ENCODE measurements around the gene CLEC20A.

CLEC20A gene

DNA sequence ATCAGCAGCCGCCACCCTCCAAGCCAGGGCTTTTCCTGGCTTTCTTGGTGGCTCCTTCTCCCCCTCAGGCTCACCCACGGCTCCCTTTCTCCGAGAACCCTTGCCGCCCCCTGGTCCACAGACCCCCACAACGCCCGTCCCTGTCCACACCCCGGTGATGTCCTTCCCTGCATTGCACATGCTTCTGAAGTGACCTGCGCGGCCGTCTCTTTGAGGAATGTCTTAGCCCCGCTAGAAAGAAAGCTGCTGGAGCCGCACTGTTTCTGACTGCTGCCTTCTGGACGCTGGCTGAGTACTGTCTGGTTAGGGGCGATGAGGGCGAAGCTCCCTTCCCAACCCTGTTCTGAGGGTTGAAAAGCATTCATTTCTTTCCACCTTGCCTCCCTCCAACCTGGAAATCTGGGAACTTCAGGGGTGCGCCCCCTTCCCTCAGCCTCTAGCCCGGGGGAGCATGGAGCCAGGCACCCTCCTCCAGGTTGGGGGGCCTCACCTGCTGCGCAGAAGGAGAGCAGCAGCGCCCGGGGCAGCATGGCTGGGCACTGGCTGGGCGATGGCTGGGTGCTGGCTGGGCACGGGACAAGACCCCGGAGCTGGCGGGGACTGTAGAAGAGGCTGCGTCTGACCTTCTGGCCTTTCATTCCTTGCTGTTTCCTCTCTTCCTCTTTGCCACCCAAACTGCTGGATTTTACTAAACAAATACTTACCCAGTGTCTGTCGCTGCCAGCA lies at the start of gene CLEC20A:
CLEC20A (minus strand) TSS at position 555 of the 726 bp plus-strand sequence; CDS start at position 530, 25 bp downstream.
- no peak within 1 kb of the TSS for H3K4me3 ChIP-seq (ENCODE audit: low read depth, low read length)
- no peak for TF ChIP-seq CTCF (IDR thresholded peaks at IDR 0.05; ENCODE audit: low read depth, low read length)

DNA sequence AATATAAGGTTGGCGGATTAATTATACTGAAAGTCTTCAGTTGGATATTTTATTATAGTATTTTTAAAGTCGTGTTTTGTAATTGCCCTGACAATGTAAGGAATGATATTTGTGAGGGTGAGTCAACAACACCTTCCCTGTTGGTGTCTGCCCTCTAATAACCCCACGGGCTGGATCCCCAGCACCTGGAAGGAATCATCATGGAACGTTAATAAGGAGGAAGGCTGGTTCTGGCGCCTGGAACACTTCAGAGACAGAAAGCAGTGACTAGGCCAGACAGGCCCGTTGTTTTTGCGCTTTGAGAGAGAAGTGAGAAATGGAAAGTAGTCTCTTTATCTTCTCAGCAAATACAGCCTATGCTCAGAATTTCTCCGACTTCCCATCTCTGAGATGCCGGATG lies 47.8 kb upstream of the CLEC20A start:
- no peak overlapping the region for H3K4me3 ChIP-seq (ENCODE audit: low read depth, low read length)
- no peak for TF ChIP-seq CTCF (IDR thresholded peaks at IDR 0.05; ENCODE audit: low read depth, low read length)

- H3K4me3 ChIP-seq (ENCODE audit: low read depth, low read length): peak overlapping the region; percentile 75
- TF ChIP-seq CTCF (IDR thresholded peaks at IDR 0.05; ENCODE audit: low read depth, low read length): no peak
Measured at GRCh38 chr1:178543290-178543607, 46.5 kb upstream of the CLEC20A start.

DNA sequence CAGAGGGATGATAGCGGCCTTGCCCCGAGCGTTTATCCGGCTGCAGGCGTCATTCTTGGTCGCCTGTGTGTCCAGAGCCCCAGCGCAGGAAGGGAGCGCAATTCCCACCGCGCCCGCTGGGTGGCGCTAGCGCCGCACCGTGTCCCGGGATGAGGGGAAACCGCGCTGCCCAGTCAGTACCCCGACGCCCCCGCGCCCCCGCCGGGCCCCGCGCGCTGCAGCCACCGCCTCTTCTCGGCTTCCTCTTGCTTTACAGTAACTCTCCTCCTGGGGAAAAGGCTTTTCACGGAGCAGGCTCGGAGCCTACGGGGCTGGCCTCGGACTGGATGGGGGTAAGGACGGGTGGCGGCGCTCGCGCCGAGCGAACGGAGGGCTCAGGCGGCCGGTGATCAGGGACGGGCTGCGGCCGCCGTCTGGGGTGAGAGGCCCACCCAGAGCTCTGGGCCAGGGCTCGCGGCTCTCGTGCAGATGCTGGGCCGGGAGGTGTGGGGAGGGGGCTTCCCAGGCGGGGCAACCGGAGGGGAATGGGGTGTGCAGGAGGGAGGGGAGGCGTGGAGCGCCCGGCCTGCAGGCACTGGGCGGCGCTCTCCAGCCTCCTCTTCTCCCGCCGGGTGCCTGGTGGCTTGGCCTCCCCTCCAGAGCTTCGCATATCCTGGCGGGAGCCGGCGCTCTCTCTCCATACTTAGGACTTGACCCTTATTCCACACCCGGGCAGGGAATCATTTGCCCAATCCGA lies 46.0 kb upstream of the CLEC20A start:
- TF ChIP-seq CTCF (IDR thresholded peaks at IDR 0.05; ENCODE audit: low read depth, low read length): peak; percentile 80
- H3K4me3 ChIP-seq (ENCODE audit: low read depth, low read length): peak overlapping the region; percentile 75

- peak overlapping the region; percentile 75 for H3K4me3 ChIP-seq (ENCODE audit: low read depth, low read length)
- TF ChIP-seq CTCF (IDR thresholded peaks at IDR 0.05; ENCODE audit: low read depth, low read length): no peak
Measured at GRCh38 chr1:178541829-178542553, 45.2 kb upstream of the CLEC20A start.

DNA sequence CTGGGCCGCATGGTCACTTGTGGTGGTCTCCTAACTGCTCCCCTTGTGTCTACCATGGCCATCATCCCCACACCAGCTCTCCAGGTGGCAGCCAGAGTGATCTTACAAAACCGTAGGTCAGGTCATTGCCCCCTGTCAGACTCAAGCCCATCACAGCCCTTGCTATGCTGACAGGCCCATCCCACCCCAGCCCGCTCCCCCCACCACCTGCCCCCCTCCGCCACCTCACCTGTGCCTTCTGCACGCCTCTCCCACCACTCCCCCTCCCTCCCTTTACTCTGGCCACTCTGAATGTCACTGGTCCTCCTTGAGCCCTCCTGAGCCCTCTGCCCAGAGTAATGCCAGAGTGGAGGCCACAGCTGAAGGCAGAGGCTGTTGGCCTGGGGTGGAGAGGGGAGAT lies 44.6 kb upstream of the CLEC20A start:
- H3K4me3 ChIP-seq (ENCODE audit: low read depth, low read length): no peak overlapping the region
- TF ChIP-seq CTCF (IDR thresholded peaks at IDR 0.05; ENCODE audit: low read depth, low read length): no peak

GRCh38 chr1:178540646-178541045 lies 43.9 kb upstream of the CLEC20A start:
- no peak overlapping the region for H3K4me3 ChIP-seq (ENCODE audit: low read depth, low read length)
- TF ChIP-seq CTCF (IDR thresholded peaks at IDR 0.05; ENCODE audit: low read depth, low read length): no peak

All from WI38 (cell line).